Measurements from ENCODE around the gene BPGM. TPM values are rescaled to one million over a fixed set of nuclear protein-coding genes. Genes with fewer than 3 reads are reported as not detected.

BPGM gene
- polyA plus RNA-seq, 1 experiment = 43.1 TPM

DNA sequence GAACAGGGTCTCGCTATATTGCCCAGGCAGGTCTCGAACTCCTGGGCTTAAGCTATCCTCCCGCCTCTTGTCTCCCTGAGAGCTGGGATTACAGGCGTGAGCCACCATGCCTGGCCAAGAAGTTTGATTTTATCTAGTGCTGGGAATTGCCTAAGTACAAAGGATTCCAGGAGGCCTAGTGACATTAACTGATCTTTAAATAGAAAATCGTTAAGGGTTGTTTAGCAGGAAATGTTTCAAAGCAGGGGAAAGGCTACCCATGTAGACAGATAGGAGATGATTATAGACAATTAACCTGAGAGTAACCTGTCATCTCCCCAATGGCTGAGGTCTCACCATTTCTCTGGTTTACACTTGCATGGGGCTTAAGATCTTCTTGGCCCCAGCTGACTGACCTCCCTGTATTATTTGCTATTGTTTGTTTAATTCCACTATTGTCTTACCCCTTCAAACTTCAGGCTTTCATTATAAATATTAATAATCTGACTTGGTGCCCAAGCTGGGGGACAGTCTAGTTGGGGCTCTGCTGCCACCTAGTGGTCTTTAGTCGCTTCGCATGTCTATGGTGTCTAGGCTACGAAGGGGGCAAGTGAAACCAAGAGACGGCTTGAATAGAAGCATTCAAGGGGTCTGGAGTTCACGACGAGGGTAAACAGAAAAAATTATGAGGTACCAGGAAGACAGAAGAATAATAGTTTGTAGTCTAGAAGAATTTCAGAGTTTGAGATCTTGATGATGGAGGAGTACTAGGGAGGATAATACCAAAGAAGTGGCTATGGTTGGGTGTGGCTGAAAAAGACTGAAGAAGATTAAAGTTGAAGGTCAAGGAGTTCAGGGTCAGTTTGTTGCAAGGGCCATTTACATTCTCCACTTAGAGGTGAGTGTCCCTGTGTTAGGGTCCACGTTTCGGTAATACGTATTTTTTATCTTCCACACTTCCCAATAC lies 40.4 kb upstream of the BPGM start:
- CTCF ChIA-PET = interaction anchor here (0.7 to 6.7 kb wide), 18 partner anchors 8 to 174 kb away, joined by 3 to 92 read pairs (median 4); partner anchors contain the start of gene AKR1B10
- H3K27ac ChIP-seq (ENCODE audit: low read depth, low read length) = no peak overlapping the region
- H3K27me3 ChIP-seq (ENCODE audit: control insufficient read depth, insufficient read depth, low read length) = no peaks in the 10 kb centered on the region
- no peak for DNase-seq (ENCODE audit: low read depth, low spot score)
- TF ChIP-seq, protein P1, sequence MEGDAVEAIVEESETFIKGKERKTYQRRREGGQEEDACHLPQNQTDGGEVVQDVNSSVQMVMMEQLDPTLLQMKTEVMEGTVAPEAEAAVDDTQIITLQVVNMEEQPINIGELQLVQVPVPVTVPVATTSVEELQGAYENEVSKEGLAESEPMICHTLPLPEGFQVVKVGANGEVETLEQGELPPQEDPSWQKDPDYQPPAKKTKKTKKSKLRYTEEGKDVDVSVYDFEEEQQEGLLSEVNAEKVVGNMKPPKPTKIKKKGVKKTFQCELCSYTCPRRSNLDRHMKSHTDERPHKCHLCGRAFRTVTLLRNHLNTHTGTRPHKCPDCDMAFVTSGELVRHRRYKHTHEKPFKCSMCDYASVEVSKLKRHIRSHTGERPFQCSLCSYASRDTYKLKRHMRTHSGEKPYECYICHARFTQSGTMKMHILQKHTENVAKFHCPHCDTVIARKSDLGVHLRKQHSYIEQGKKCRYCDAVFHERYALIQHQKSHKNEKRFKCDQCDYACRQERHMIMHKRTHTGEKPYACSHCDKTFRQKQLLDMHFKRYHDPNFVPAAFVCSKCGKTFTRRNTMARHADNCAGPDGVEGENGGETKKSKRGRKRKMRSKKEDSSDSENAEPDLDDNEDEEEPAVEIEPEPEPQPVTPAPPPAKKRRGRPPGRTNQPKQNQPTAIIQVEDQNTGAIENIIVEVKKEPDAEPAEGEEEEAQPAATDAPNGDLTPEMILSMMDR (IDR thresholded peaks at IDR 0.05; ENCODE audit: low read depth, low read length) = peak; percentile 95
- H3K4me3 ChIP-seq (ENCODE audit: low read depth, low read length) = no peak overlapping the region
- no peaks in the 10 kb centered on the region for H3K9me3 ChIP-seq (ENCODE audit: control insufficient read depth, insufficient read depth, low read length)
- POLR2A ChIA-PET = interaction anchor here (0.9 kb wide), 1 partner anchor 174 kb away, joined by 4 read pairs; no protein-coding TSS in a partner anchor

DNA sequence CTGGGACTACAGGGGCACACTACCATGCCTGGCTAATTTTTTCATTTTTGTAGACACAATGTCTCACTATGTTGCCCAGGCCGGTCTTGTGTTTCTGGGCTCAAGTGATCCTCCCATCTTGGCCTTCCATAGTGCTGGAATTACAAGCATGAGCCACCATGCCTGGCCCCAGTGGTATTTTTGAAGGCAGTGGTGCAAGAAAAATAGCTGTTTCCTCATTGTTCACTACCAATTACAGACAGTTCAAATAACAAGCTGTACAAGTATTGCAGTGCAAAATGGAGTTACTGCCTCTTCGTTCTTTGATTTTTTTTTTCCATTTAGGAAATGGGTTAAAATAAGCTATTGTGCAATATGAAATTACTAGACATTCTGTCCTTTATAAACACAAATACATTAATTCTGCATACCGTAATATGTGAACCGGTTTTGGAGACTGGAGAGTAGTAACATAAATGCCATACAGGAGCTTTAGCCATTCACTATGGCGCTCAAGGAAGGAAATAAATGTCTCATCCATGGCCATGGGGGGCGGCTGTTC lies 35.0 kb upstream of the BPGM start:
- Histone ChIP-seq H3K27ac (ENCODE audit: low read depth, low read length) (no peak overlapping the region), H3K9me3 (ENCODE audit: control insufficient read depth, insufficient read depth, low read length) (no peaks in the 10 kb centered on the region), H3K4me3 (ENCODE audit: low read depth, low read length) (no peak overlapping the region), H3K27me3 (ENCODE audit: control insufficient read depth, insufficient read depth, low read length) (no peaks in the 10 kb centered on the region)
- TF ChIP-seq, protein P1 (IDR thresholded peaks at IDR 0.05; ENCODE audit: low read depth, low read length) = no peak
- DNase-seq (ENCODE audit: low read depth, low spot score) = no peak
- POLR2A ChIA-PET = no interaction called here
- CTCF ChIA-PET = interaction anchor here (0.9 to 2.7 kb wide), 4 partner anchors 64 to 179 kb away, joined by 3 to 8 read pairs (median 3); no protein-coding TSS in a partner anchor

DNA sequence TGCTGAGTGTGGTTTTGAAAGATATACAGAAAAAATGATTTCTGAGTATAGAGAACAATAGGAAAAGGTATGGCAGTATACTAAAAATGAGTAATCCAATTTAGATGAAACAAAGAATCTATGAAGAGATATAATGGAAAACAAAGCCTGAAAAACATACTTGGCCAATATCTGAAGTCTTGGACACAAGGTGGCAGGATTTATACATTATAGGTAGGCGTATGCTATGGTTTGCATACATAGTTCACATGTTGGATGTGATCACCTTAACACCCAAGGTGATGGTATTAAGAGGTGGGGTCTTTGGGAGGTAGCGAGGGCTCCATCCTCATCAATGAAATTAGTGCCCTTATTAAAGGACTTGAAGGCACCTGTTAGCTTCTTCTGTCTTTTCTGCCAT lies 34.5 kb upstream of the BPGM start:
- POLR2A ChIA-PET = no interaction called here
- Histone ChIP-seq H3K4me3 (ENCODE audit: low read depth, low read length) (no peak overlapping the region), H3K9me3 (ENCODE audit: control insufficient read depth, insufficient read depth, low read length) (no peaks in the 10 kb centered on the region), H3K27ac (ENCODE audit: low read depth, low read length) (no peak overlapping the region), H3K27me3 (ENCODE audit: control insufficient read depth, insufficient read depth, low read length) (no peaks in the 10 kb centered on the region)
- no peak for DNase-seq (ENCODE audit: low read depth, low spot score)
- CTCF ChIA-PET = interaction anchor here (0.9 to 2.7 kb wide), 4 partner anchors 64 to 179 kb away, joined by 3 to 8 read pairs (median 3); no protein-coding TSS in a partner anchor
- TF ChIP-seq, protein P1 (IDR thresholded peaks at IDR 0.05; ENCODE audit: low read depth, low read length) = no peak

DNA sequence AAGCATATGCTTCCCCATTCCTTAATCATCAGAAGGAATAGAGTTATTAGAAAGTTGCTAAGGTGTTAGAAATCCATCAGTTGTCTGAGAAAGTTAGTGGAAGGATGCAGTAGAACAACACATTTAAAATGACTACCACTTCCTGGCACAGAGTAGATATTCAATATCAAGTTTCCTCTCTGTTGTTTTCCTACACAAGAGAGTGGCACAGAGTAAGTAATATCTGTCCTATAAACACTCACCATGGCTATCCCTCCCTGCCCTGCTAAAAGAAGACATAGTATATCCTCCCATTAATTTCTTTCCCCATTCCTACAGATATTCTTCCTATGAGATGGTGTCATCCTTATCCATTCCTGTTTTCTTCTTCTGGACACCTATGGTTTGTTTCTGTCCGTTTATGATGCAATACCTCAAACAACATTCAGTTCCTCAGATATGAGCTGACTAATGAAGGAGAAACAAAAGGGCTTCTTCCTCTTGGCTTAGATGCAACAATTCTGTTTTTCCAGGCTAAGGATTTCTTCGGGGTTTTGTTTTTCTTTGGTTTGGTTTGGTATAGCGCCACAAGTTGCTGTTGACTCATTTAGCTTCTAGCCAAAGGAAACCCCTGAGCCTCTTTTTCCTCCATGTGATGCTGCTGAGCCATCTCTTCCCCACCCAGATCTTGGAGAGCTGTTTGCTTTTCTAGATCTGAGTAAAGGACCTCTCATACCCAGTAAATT lies 32.9 kb upstream of the BPGM start:
- POLR2A ChIA-PET = interaction anchor here (0.9 kb wide), 1 partner anchor 33 kb away, joined by 6 read pairs; the partner anchor contains the start of gene BPGM
- no peak overlapping the region for H3K4me3 ChIP-seq (ENCODE audit: low read depth, low read length)
- CTCF ChIA-PET = interaction anchor here (0.6 to 2.7 kb wide), 4 partner anchors 8 to 181 kb away, joined by 3 to 8 read pairs (median 6); no protein-coding TSS in a partner anchor
- H3K27me3 ChIP-seq (ENCODE audit: control insufficient read depth, insufficient read depth, low read length) = no peaks in the 10 kb centered on the region
- peak overlapping the region; percentile 59 for H3K27ac ChIP-seq (ENCODE audit: low read depth, low read length)
- H3K9me3 ChIP-seq (ENCODE audit: control insufficient read depth, insufficient read depth, low read length) = no peaks in the 10 kb centered on the region
- peak; percentile 91 for DNase-seq (ENCODE audit: low read depth, low spot score)
- TF ChIP-seq, protein P1 (IDR thresholded peaks at IDR 0.05; ENCODE audit: low read depth, low read length) = 0 out of 2 replicates have a peak, but pooled peaks have one; percentile 14

All from AG04450 (cell line).